IMR-90 (cell line): ENCODE results near the gene SLC5A2. TPM values are rescaled to one million over a fixed set of nuclear protein-coding genes. Genes with fewer than 3 reads are reported as not detected.

Experiments used
- ATAC-seq: fragments of 200-7000 bp; cut with Tn5 transposase; 2 replicates; pipeline ENCODE4 v1.9.1; 2020; ENCODE audit warnings: low read depth, mild to moderate bottlenecking, moderate library complexity
- BruUV-seq: library from RNA; stranded (reverse); fragments of 400-500 nt; replicated peaks from 2 replicates; lab custom pipeline; 2021; lab: Mats Ljungman, UMichigan
- CTCF ChIA-PET: fragments of 300-600 bp; formaldehyde crosslinking; extraction: SDS; loops from one replicate; lab custom pipeline; 2021; ENCODE audit warnings: antibody characterized with exemption; lab: Yijun Ruan, JAX
- POLR2A ChIA-PET: fragments of 300-600 bp; sonication (Branson Sonifier 250); formaldehyde crosslinking; loops from one replicate; lab custom pipeline; 2022; ENCODE audit warnings: antibody characterized with exemption; ENCODE audit not compliant: unreplicated experiment; lab: Charles Lee
- DNase-seq: peaks from one replicate; pipeline ENCODE4 v3.0.0; 2013
- H2AFZ ChIP-seq: replicated peaks from 2 replicates; pipeline ENCODE3; 2013; ENCODE audit warnings: low read length, mild to moderate bottlenecking; ENCODE audit not compliant: poor library complexity
- H2AK5ac ChIP-seq: 2 replicates; pipeline ENCODE4 v1.6.1; 2013; ENCODE audit warnings: low read depth, low read length, inconsistent platforms
- H2AK9ac ChIP-seq: replicated peaks from 2 replicates; pipeline ENCODE3; 2013; ENCODE audit warnings: mild to moderate bottlenecking, low read depth, low read length, moderate library complexity; ENCODE audit not compliant: poor library complexity
- H2BK120ac ChIP-seq: 2 replicates; pipeline ENCODE4 v1.6.1; 2013; ENCODE audit warnings: low read depth, low read length, inconsistent platforms
- H2BK15ac ChIP-seq: 3 replicates; pipeline ENCODE4 v1.6.1; 2013; ENCODE audit warnings: low read depth, low read length, inconsistent platforms
- H2BK20ac ChIP-seq: 2 replicates; pipeline ENCODE4 v1.6.1; 2013; ENCODE audit warnings: low read depth, mild to moderate bottlenecking, inconsistent platforms, low read length, moderate library complexity
- H2BK5ac ChIP-seq: 2 replicates; pipeline ENCODE4 v1.6.1; 2013; ENCODE audit warnings: mild to moderate bottlenecking, low read depth, low read length, inconsistent platforms; ENCODE audit not compliant: poor library complexity, severe bottlenecking
- H3K14ac ChIP-seq: replicated peaks from 2 replicates; pipeline ENCODE4 v1.6.1; 2013; ENCODE audit warnings: low read depth, low read length, inconsistent platforms
- H3K18ac ChIP-seq: 2 replicates; pipeline ENCODE4 v1.6.1; 2013; ENCODE audit warnings: low read depth, low read length, control low read depth
- H3K23ac ChIP-seq: 2 replicates; pipeline ENCODE4 v1.6.1; 2013; ENCODE audit warnings: low read depth, low read length, inconsistent platforms
- H3K27ac ChIP-seq: 2 replicates; pipeline ENCODE4 v1.5.1; 2013; ENCODE audit warnings: mild to moderate bottlenecking, control low read depth, low read length; ENCODE audit not compliant: insufficient read depth
- H3K27me3 ChIP-seq: 2 replicates; pipeline ENCODE4 v1.6.1; 2013; ENCODE audit warnings: low read length; ENCODE audit not compliant: control insufficient read depth, insufficient read depth
- H3K36me3 ChIP-seq: 2 replicates; pipeline ENCODE4 v1.6.1; 2013; ENCODE audit warnings: low read length, mixed read lengths; ENCODE audit not compliant: control insufficient read depth, insufficient read depth
- H3K4ac ChIP-seq: 2 replicates; pipeline ENCODE4 v1.6.1; 2013; ENCODE audit warnings: low read depth, low read length, inconsistent platforms
- H3K4me1 ChIP-seq: 2 replicates; pipeline ENCODE4 v1.6.1; 2013; ENCODE audit warnings: low read length, mixed read lengths; ENCODE audit not compliant: control insufficient read depth, insufficient read depth
- H3K4me2 ChIP-seq: 2 replicates; pipeline ENCODE4 v1.6.1; 2013; ENCODE audit warnings: low read depth, mild to moderate bottlenecking, control low read depth, low read length, moderate library complexity
- H3K4me3 ChIP-seq: 2 replicates; pipeline ENCODE4 v1.5.1; 2013; ENCODE audit warnings: low read depth, mild to moderate bottlenecking, control low read depth, low read length, moderate library complexity; ENCODE audit not compliant: insufficient read depth
- H3K56ac ChIP-seq: 2 replicates; pipeline ENCODE4 v1.6.1; 2013; ENCODE audit warnings: low read length, inconsistent platforms; ENCODE audit not compliant: insufficient read depth; ENCODE audit errors: extremely low read depth
- H3K79me1 ChIP-seq, 2 experiments: 2 replicates each; pipeline ENCODE4 v1.6.1; 2013; ENCODE audit warnings: low read length in 2 of 2, inconsistent platforms in 1 of 2, low read depth in 1 of 2
- H3K9ac ChIP-seq: 2 replicates; pipeline ENCODE4 v1.6.1; 2013; ENCODE audit warnings: low read depth, low read length, control low read depth
- H3K9me1 ChIP-seq: 2 replicates; pipeline ENCODE4 v1.6.1; 2013; ENCODE audit warnings: low read length, inconsistent platforms; ENCODE audit not compliant: insufficient read depth
- H3K9me3 ChIP-seq: 2 replicates; pipeline ENCODE4 v1.6.1; 2013; ENCODE audit warnings: low read length; ENCODE audit not compliant: control insufficient read depth, insufficient read depth
- H4K20me1 ChIP-seq: 2 replicates; pipeline ENCODE4 v1.6.1; 2013; ENCODE audit warnings: low read length, inconsistent platforms; ENCODE audit not compliant: insufficient read depth
- H4K5ac ChIP-seq: 2 replicates; pipeline ENCODE4 v1.6.1; 2013; ENCODE audit warnings: mild to moderate bottlenecking, low read depth, low read length, control low read depth
- H4K8ac ChIP-seq, 2 experiments: 2 replicates each; pipeline ENCODE4 v1.6.1; 2013; ENCODE audit warnings: low read depth in 2 of 2, low read length in 2 of 2, control low read depth in 1 of 2, inconsistent platforms in 1 of 2
- H4K91ac ChIP-seq: 2 replicates; pipeline ENCODE4 v1.6.1; 2013; ENCODE audit warnings: low read depth, low read length, inconsistent platforms; ENCODE audit not compliant: insufficient read depth
- BHLHE40 ChIP-seq: fragments of 150-350 bp; IDR thresholded peaks from 2 replicates; pipeline ENCODE4 v1.6.1; 2016; ENCODE audit warnings: mild to moderate bottlenecking, low read depth, low read length
- CEBPB ChIP-seq: IDR thresholded peaks from 2 replicates; pipeline ENCODE4 v1.6.1; 2012; ENCODE audit warnings: low read depth, low read length, improper control_type of control experiment
- CHD1 ChIP-seq: IDR thresholded peaks from 2 replicates; pipeline ENCODE4 v1.6.1; 2012; ENCODE audit warnings: low read depth, low read length, improper control_type of control experiment
- FOS ChIP-seq: fragments of 150-350 bp; IDR thresholded peaks from 2 replicates; pipeline ENCODE4 v1.6.1; 2016; ENCODE audit warnings: low read depth, low read length
- MAFK ChIP-seq: IDR thresholded peaks from 2 replicates; pipeline ENCODE4 v1.6.1; 2012; ENCODE audit warnings: low read depth, low read length, improper control_type of control experiment
- MAZ ChIP-seq: IDR thresholded peaks from 2 replicates; pipeline ENCODE4 v1.6.1; 2012; ENCODE audit warnings: low read depth, mild to moderate bottlenecking, low read length, improper control_type of control experiment, moderate library complexity, borderline replicate concordance
- MXI1 ChIP-seq: IDR thresholded peaks from 2 replicates; pipeline ENCODE4 v1.6.1; 2012; ENCODE audit warnings: low read depth, mild to moderate bottlenecking, low read length, moderate library complexity, borderline replicate concordance
- NFE2L2 ChIP-seq: fragments of 150-350 bp; IDR thresholded peaks from 2 replicates; pipeline ENCODE4 v1.6.1; 2016; ENCODE audit warnings: low read depth, mild to moderate bottlenecking, low read length
- RAD21 ChIP-seq: IDR thresholded peaks from 2 replicates; pipeline ENCODE4 v1.6.1; 2012; ENCODE audit warnings: low read length, improper control_type of control experiment
- RCOR1 ChIP-seq: IDR thresholded peaks from 2 replicates; pipeline ENCODE4 v1.6.1; 2012; ENCODE audit warnings: mild to moderate bottlenecking, low read length, improper control_type of control experiment; ENCODE audit not compliant: insufficient replicate concordance
- SMC3 ChIP-seq: fragments of 150-350 bp; IDR thresholded peaks from 2 replicates; pipeline ENCODE4 v1.6.1; 2016; ENCODE audit warnings: low read depth, mild to moderate bottlenecking, antibody characterized with exemption, low read length, moderate library complexity
- WGBS, 2 experiments: methylation state at CpG; one replicate each; pipeline versions ENCODE4 v1.1.5 to v1.1.7; 2013; ENCODE audit warnings: missing lambda C conversion rate in 2 of 2; ENCODE audit not compliant: insufficient read length in 1 of 2; ENCODE audit errors: extremely low coverage in 2 of 2; 5-methylcytosine and 5-hydroxymethylcytosine counted together
- dilution Hi-C: fragments of 300-500 bp; cut with HindIII; formaldehyde crosslinking; loops from one replicate; pipeline ENCODE4 v1.14.3; 2018; ENCODE audit warnings: low sequenced_read_pairs; ENCODE audit not compliant: unreplicated experiment
- in situ Hi-C: fragments of 300-500 bp; cut with MboI; formaldehyde crosslinking; loops from 3 replicates; pipeline ENCODE4 v1.14.3; 2019; ENCODE audit warnings: low sequenced_read_pairs, inconsistent platforms, mixed read lengths
- intact Hi-C: fragments of 100-400 bp; cut with micrococcal nuclease; formaldehyde crosslinking; loops from 2 replicates; pipeline ENCODE4 v1.10.0; 2022
- polyA plus RNA-seq, 3 experiments: library from polyadenylated mRNA; depleted of rRNA; stranded (reverse); fragments of >200 nt; gene quantifications; 2 replicates each; pipeline ENCODE4 v1.2.3, GENCODE V29; 2012; ENCODE audit warnings: low replicate concordance in 1 of 3
- total RNA-seq: library from RNA; depleted of rRNA; stranded (reverse); fragments of >200 nt; gene quantifications from 2 replicates; pipeline ENCODE4 v1.2.3, GENCODE V29; 2012
- TF ChIP-seq, protein P1 (sequence below): conservative IDR thresholded peaks from 2 replicates; pipeline ENCODE4 v1.5.1; 2012; ENCODE audit warnings: mild to moderate bottlenecking, low read depth, low read length, improper control_type of control experiment
- TF ChIP-seq, protein P2 (sequence below): fragments of 150-350 bp; IDR thresholded peaks from 2 replicates; pipeline ENCODE4 v1.6.1; 2017; ENCODE audit warnings: mild to moderate bottlenecking, antibody characterized with exemption, low read length, low read depth
- TF ChIP-seq, protein P3 (sequence below): fragments of 150-350 bp; IDR thresholded peaks from 2 replicates; pipeline ENCODE4 v1.6.1; 2016; ENCODE audit warnings: low read depth, mild to moderate bottlenecking, low read length, moderate library complexity, borderline replicate concordance

SLC5A2 gene
- total and polyA plus RNA-seq, 2 of the 4 experiments (the other 2 are of a cell fraction): not detected

DNA sequence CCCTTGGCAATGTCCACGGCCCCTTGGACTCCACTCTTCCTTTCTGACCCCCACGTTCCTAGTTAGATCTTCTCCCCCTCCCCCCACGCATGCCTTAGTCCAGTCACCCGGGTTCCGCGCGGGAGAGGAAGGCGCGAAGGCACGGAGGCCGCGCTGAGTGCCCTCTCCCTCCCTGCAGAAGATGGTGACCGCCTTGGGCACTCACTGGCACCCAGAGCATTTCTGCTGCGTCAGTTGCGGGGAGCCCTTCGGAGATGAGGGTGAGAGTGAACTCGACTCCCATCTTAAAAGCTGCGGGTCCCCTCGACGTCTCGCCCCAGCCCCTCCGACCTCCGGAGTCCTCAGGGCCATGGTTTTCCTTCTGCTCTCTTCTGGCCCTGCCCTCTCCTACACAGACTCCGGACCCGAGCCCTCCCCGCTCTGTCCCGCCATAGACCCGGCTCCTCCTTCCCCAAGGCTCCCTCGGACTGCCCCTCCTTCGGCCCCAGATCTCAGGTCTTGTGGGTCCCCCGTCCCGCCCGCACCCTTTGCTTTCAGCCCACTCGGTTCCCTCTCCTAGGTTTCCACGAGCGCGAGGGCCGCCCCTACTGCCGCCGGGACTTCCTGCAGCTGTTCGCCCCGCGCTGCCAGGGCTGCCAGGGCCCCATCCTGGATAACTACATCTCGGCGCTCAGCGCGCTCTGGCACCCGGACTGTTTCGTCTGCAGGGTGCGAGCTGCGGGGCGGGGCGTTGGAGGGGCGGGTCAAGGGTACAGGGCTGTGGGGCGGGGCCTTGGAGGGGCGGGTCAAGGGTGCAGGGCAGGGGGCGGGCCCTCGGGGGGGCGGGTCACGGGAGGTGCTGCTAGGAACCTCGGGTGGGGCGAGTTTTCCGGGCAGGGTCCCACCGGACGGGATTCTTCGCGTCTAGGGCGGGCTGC is 6.4 kb upstream of the SLC5A2 start:
- Histone ChIP-seq H4K91ac (no peak overlapping the region), H3K14ac (no peak overlapping the region), H2AFZ (no peak overlapping the region), H3K23ac (no peak overlapping the region), H4K20me1 (peaks cover 66% of the 10 kb centered on the region), H3K9me1 (peaks cover 21% of the 10 kb centered on the region), H3K36me3 (peaks cover 56% of the 10 kb centered on the region), H3K9me3 (no peaks in the 10 kb centered on the region), H4K8ac (no peak overlapping the region), H2BK15ac (no peak overlapping the region), H3K9ac (no peak overlapping the region), H2BK5ac (no peak overlapping the region), H3K56ac (no peak overlapping the region), H4K5ac (no peak overlapping the region), H2AK9ac (no peak overlapping the region), H2BK120ac (no peak overlapping the region), H3K27me3 (no peaks in the 10 kb centered on the region), H3K4me2 (no peak overlapping the region), H2AK5ac (no peak overlapping the region), H3K79me1 (peaks cover 16 to 59% of the 10 kb centered on the region in 2 experiments; a peak in 3 of 4 replicates), H2BK20ac (no peak overlapping the region), H3K4ac (no peak overlapping the region), H3K4me3 (no peak overlapping the region), H3K18ac (no peak overlapping the region), H3K27ac (no peak overlapping the region), H3K4me1 (peaks cover 6% of the 10 kb centered on the region; the same call in 1 of the 2 replicates)
- in situ Hi-C loops: no loop called here
- no peak for DNase-seq
- dilution Hi-C loops: no loop called here
- no TSS peak for BruUV-seq
- ChIA-PET CTCF (no interaction called here), POLR2A (no interaction called here)
- intact Hi-C loops: no loop called here
- ATAC-seq: no peak
- WGBS, 2 experiments: 78% methylated on average over 20 of the region's 68 CpGs; no CpG with 5 or more reads in 1 of the 2 experiments
- TF ChIP-seq, protein P1, sequence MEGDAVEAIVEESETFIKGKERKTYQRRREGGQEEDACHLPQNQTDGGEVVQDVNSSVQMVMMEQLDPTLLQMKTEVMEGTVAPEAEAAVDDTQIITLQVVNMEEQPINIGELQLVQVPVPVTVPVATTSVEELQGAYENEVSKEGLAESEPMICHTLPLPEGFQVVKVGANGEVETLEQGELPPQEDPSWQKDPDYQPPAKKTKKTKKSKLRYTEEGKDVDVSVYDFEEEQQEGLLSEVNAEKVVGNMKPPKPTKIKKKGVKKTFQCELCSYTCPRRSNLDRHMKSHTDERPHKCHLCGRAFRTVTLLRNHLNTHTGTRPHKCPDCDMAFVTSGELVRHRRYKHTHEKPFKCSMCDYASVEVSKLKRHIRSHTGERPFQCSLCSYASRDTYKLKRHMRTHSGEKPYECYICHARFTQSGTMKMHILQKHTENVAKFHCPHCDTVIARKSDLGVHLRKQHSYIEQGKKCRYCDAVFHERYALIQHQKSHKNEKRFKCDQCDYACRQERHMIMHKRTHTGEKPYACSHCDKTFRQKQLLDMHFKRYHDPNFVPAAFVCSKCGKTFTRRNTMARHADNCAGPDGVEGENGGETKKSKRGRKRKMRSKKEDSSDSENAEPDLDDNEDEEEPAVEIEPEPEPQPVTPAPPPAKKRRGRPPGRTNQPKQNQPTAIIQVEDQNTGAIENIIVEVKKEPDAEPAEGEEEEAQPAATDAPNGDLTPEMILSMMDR: no peak
- no peak for TF ChIP-seq RCOR1
- TF ChIP-seq CHD1: no peak
- no peak for TF ChIP-seq SMC3
- TF ChIP-seq, protein P2, sequence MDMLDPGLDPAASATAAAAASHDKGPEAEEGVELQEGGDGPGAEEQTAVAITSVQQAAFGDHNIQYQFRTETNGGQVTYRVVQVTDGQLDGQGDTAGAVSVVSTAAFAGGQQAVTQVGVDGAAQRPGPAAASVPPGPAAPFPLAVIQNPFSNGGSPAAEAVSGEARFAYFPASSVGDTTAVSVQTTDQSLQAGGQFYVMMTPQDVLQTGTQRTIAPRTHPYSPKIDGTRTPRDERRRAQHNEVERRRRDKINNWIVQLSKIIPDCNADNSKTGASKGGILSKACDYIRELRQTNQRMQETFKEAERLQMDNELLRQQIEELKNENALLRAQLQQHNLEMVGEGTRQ: no peak
- TF ChIP-seq BHLHE40: no peak
- TF ChIP-seq, protein P3, sequence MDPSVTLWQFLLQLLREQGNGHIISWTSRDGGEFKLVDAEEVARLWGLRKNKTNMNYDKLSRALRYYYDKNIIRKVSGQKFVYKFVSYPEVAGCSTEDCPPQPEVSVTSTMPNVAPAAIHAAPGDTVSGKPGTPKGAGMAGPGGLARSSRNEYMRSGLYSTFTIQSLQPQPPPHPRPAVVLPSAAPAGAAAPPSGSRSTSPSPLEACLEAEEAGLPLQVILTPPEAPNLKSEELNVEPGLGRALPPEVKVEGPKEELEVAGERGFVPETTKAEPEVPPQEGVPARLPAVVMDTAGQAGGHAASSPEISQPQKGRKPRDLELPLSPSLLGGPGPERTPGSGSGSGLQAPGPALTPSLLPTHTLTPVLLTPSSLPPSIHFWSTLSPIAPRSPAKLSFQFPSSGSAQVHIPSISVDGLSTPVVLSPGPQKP: no peak
- no peak for TF ChIP-seq MAFK
- no peak for TF ChIP-seq NFE2L2
- TF ChIP-seq MAZ: no peak
- no peak for TF ChIP-seq CEBPB
- no peak for TF ChIP-seq RAD21
- no peak for TF ChIP-seq FOS
- TF ChIP-seq MXI1: no peak
